Activated effector memory CD4-positive, alpha-beta T cell treated with anti-CD3 and anti-CD28 coated beads, Interleukin-2, amount 50 U/mL, for 16 hours (primary cell): ENCODE results near the gene MCM3AP.
"Not testable (repeated sequence)": the region's sequence is repeated elsewhere in the genome, so short reads cannot be mapped to it uniquely, and the experiment has no call there.

Experiments
- DNase-seq: peaks from one replicate; pipeline ENCODE4 v3.0.0-alpha.2; 2020

Gene MCM3AP

GRCh38 chr21:46237474-46237873 lies 47.9 kb downstream of the MCM3AP start:
- DNase-seq = no peak

- DNase-seq = peak; percentile 54
These were observed 50.9 kb downstream of the MCM3AP start for GRCh38 chr21:46234436-46234950.

GRCh38 chr21:46229923-46230260 lies 55.5 kb downstream of the MCM3AP start:
- DNase-seq = no peak

- no peak for DNase-seq
These were observed 56.1 kb downstream of the MCM3AP start for GRCh38 chr21:46229133-46229922.

- peak; percentile 99 for DNase-seq
These were observed 56.9 kb downstream of the MCM3AP start, which contains the start of gene LSS for GRCh38 chr21:46228345-46229051. LSS (minus strand) TSS chr21:46228774; CDS start chr21:46228745, 29 bp downstream.

- DNase-seq = peak; percentile 64
These were observed 57.5 kb downstream of the MCM3AP start for GRCh38 chr21:46227811-46228344.

- DNase-seq = peak; percentile 60
These were observed 58.4 kb downstream of the MCM3AP start for GRCh38 chr21:46226920-46227599.

- no peak for DNase-seq
These were observed 59.3 kb downstream of the MCM3AP start for GRCh38 chr21:46226146-46226545.

- DNase-seq = not testable (repeated sequence)
These were observed 61.8 kb downstream of the MCM3AP start for GRCh38 chr21:46223661-46224060.

GRCh38 chr21:46223217-46223616 lies 62.2 kb downstream of the MCM3AP start:
- no peak for DNase-seq

GRCh38 chr21:46222436-46223116 lies 62.8 kb downstream of the MCM3AP start:
- no peak for DNase-seq

GRCh38 chr21:46221664-46222435 lies 63.6 kb downstream of the MCM3AP start:
- no peak for DNase-seq

- no peak for DNase-seq
These were observed 64.6 kb downstream of the MCM3AP start for GRCh38 chr21:46220847-46221246.

- DNase-seq = no peak
These were observed 65.1 kb downstream of the MCM3AP start for GRCh38 chr21:46220275-46220810.

GRCh38 chr21:46219591-46220239 lies 65.7 kb downstream of the MCM3AP start:
- no peak for DNase-seq

GRCh38 chr21:46218906-46219590 lies 66.4 kb downstream of the MCM3AP start:
- DNase-seq = peak; percentile 48

- DNase-seq = peak; percentile 58
These were observed 67.8 kb downstream of the MCM3AP start for GRCh38 chr21:46217511-46218196.

GRCh38 chr21:46216132-46216747 lies 69.2 kb downstream of the MCM3AP start:
- peak; percentile 55 for DNase-seq
